ENCODE measurements around the gene KLHL11.
"Not testable (repeated sequence)": the region's sequence is repeated elsewhere in the genome, so short reads cannot be mapped to it uniquely, and the experiment has no call there.

Gene KLHL11

GRCh38 chr17:41885733-41886132 is 20.5 kb upstream of the KLHL11 start:
- no peak for DNase-seq

GRCh38 chr17:41882756-41883155 is 17.5 kb upstream of the KLHL11 start:
- no peak for DNase-seq

DNA sequence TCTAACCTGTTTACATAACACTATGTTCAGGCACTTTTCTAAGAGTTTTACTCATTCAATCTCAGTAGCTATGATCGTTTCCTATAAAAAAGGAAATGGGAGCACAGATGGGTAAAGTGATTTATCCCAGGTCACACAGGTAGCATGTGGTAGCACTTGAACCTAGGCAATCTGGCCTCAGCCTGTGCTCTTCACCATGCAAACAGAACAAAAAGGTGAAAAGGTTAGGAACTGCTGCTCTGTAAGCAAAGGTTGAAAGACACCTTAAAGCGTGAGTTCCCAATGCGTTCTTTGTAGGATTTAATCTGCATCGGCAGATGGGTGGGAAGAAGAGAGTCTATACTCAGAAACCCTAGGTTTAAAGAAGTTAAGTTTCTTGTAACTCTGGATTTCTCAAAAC is 14.9 kb upstream of the KLHL11 start:
- no peak for DNase-seq

DNA sequence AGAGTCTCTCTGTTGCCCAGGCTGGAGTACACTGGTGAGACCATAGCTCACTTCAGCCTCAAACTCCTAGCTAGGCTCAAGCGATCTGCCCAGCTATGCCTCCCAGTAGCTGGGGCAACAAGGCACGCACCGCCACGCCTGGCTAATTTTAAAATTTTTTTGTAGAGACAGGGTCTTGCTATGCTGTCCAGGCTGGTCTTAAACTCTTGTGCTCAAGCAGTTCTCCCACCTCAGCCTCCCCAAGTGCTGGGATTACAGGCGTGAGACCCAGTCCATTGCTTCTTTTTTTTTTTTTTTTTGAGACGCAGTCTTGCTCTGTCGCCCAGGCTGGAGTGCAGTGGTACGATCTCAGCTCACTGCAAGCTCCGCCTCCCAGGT is 9.1 kb upstream of the KLHL11 start:
- DNase-seq, result not testable (repeated sequence)

DNA sequence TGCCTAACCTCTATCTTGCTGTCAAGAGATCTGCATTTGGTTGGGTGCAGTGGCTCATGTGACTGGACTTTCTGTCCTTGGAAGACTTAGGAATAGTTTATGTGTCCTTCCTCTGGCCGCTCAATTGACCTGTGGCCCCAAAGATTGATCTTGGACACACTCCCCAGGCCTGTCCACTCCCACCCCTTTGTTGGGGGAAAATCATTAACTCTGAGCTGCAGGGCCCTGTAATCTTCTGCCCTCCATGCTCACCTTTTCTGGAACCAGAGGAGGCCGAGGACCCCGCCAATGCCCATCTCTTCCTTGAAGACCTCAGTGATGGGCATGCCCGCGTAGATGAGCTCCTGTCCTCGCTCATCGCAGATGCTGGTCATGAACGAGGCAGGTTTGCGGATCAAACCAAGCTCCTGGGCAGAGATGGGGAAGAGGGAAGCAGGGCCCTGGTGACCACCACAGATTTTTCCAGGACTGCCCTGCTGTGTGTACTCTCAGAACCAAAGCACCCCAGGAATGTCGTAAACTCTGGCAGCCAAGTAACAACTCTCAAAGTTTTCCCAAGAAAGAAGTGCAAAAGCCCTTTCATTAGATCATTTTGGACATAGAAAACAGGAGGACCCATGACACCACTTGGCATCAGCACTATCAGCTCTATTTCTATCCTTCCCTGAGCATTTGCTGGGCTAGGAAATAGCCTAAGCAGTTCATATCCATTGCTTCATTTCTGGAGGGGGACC is 8.5 kb upstream of the KLHL11 start:
- DNase-seq, result no peak

DNA sequence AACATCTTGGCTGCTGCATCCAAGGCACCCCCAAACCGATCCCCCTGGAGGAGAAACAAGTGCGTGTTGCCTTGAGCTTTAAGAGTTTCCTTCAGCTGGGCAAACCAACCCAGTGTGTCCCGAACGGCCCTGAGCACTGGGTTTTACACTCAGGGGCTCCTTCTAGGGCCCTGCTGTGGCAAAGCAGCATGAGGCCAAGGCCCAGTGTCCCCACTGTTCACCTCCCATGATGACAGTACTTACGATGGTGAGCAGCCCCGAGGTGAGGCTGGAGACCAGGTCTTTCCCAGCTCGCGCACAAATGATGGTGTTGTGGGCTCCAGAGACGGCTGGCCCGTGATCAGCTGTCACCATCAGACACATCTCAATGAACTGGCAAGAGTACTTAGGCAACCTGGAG is 6.6 kb upstream of the KLHL11 start:
- DNase-seq, result no peak

- no peak for DNase-seq
These were observed 5.4 kb upstream of the KLHL11 start for GRCh38 chr17:41870627-41871026.

DNA sequence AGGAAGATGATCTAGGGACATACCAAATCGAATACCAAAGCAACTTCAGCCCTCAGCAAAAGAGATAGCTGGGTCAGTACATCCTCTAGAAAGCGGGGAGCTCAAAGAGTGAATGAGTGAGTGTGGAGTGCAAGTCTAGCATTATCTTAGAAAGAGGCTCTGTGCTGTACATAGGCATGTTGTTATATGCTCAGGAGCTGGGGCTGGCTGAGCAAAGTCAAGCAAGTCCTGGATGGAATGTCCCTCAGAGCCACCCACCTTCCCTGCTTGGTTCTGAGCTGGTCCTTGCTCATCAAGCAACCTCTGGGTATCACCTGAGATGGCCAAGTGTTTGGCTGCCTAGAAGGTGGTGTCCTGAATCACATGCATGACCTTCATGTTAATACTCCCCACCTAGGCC is 4.9 kb upstream of the KLHL11 start:
- DNase-seq, result no peak

- DNase-seq, result no peak
These were observed 4.2 kb upstream of the KLHL11 start for GRCh38 chr17:41869426-41869825.

- no peak for DNase-seq
These were observed 3.3 kb upstream of the KLHL11 start for GRCh38 chr17:41868568-41868967.

DNA sequence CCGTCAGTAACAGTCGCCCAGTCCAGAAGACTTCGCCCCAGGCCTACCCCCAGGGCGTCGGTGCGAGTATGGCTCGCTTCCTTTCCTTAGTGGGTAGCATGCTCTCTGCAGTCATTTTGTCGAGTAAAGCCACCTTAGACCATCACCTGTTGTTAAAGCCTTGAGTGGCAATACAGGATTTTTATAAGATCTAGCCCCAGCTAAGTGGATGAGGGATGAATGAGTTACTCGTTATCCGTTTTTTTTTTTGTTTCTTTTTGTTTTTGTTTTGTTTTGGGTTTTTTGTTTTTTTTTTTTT is 322 bp upstream of the KLHL11 start:
- no peak for DNase-seq

GRCh38 chr17:41864498-41864835 is 756 bp downstream of the KLHL11 start:
- no peak for DNase-seq

GRCh38 chr17:41863074-41863848 is 2.0 kb downstream of the KLHL11 start:
- DNase-seq, result no peak

DNA sequence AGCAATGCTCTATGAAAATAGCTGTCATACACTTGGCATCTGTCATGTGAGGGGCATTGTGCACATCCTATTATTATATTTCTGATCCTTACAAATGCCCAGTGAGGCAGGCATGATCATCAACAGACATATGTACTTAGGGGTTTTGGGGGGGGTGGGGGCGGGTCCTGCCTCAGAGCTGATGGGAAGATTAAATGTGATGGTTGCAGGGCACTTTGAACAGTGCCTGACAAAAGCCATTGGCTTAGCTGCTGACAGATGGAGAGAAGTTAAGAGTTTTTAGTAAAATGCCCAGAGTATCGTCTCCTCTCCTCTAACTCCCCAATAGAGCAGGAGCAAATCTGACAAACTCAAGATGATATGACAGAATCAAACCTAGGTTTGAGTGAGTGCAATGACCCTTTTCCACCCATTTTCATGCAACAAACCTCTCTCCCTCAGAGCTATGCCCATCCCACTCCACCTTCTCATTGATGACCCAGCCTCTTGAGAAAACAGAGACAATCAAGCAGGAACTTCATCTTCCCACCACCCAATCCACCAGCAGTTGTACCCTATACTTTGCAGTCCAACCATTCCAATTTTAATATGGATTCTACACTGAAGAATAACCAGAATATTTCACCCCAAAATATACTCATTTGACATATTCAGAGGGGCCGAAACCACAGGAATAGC is 4.8 kb downstream of the KLHL11 start:
- no peak for DNase-seq

DNA sequence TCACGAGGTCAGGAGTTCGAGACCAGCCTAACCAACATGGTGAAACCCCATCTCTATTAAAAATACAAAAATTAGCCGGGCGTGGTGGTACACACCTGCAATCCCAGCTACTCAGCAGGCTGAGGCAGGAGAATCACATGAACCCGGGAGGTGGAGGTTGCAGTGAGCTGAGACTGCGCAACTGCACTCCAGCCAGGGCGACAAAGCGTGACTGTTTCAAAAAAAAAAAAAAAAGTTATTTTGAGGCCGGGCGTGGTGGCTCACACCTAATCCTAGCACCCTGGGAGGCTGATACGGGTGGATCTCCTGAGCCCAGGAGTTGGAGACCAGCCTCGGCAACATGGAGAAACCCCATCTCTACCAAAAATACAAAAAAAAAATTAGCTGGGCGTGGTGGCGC is 13.8 kb downstream of the KLHL11 start:
- DNase-seq, result not testable (repeated sequence)

DNA sequence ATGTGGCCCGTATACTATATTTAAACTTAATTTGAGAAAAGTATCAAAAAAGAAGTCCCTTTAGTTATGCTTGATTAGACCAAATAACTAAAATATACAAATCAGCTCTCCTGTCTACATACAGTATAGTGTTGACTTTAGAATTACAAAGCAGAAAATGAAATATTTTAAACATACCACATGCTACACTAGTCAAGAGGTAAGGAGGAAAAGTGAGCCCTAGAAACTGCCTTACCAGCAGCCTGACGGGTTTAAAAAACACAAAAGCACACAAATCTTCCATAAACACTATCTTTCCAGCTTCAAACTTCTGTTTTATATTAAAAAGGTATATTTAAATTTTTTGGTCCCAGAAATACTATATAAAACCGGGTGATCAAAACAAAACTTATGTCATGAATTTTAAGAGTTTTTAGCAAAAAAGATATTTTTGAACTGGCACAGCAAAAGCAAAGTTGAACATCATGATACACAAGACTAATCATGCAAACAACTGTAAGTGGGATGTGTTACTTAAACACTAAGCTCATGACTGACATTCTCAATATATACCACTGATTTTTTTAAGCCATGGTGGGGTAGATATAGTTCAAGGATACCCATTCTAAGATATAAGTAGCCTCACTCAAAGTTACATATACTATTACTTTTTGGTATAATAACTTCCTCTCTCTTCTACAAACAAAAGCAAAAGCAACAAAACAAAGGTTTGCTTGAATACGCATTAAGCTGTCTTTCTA is 15.8 kb downstream of the KLHL11 start:
- no peak for DNase-seq

DNA sequence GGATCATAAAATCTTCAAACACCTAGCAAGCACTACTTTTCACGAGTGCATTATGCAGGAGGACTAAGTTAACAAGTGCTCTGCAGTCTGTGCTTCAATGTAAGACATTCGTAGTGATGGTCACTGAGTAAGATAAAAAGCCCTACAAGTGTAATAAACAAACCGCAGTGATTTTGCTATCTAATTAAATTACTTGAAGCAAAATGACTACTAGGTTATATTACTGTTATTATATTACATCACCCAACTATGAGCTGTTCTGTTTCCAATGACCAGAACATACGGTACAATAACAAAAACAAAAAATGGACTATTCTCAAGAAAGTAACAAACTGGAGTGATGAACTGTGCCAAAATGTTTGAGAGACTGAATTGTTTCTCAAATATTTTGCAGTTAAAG is 16.4 kb downstream of the KLHL11 start:
- DNase-seq, result peak; percentile 43

- DNase-seq, result peak; percentile 39
These were observed 20.3 kb downstream of the KLHL11 start for GRCh38 chr17:41844971-41845370.

DNA sequence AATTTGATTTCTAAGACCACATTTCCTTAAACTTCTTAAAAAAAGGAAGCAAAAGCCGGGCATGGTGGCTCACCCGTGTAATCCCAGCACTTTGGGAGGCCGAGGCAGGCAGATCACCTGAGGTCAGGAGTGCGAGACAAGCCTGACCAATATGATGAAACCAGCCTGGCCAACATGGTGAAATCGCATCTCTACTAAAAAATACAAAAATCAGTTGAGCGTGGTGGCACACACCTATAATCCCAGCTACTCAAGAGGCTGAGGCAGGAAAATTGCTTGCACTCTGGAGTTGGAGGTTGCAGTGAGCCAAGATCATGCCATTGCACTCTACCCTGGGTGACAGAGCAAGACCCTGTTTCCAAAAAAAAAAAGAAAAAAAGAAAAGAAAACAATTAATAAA is 24.4 kb downstream of the KLHL11 start:
- DNase-seq, result not testable (repeated sequence)

DNA sequence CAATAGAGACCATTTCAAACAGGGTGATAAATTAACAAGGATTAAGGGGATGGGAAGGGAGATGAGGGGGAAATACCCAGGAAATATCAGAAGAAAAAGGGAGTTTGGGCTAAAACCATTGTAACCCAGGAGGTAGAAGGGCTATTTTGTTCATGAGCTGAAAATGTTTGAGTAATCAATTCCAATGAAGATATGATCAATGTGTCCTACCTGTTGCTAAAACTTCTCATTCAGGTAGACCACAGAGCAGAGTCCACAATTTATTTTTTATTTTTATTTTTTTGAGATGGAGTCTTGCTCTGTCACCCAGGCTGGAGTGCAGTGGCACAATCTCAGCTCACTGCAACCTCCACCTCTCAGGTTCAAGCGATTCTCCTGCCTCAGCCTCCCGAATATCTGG is 25.8 kb downstream of the KLHL11 start:
- not testable (repeated sequence) for DNase-seq

DNA sequence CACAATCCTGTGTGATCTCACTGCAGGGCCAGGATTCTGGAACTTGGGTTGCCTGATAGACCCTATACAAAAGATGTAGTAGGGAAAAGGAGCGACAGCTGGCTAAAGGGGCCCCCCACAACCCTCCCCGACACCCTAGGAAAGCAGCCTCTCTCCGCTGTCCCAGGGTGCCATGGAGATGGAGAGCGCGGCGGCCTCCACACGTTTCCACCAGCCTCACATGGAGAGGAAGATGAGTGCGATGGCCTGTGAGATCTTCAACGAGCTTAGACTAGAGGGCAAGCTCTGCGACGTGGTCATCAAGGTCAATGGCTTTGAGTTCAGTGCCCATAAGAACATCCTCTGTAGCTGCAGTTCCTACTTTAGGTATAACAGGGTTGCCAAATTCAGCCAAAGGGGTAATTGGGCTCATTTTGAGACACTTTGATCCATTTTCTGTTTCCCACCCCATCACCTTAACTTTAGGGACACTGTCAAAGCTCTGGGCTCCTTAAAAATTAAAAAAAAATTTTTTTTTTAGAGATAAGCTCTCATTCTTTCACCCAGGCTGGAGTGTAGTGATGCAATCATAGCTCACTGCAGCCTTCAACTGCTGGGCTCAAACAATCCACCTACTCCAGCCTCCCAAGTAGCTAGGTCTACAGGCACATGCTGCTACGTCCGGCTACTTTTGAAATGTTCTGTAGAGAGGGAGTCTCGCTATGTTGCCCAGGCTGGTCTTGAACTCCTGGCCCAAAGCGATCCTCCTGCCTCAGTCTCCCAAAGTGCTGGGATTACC is 27.3 kb downstream of the KLHL11 start, which contains the start of gene KLHL10:
Gene KLHL10 (plus strand): TSS at position 65 of the 778 bp plus-strand sequence. CDS start 108 bp downstream, at position 173.
- DNase-seq, result no peak

DNA sequence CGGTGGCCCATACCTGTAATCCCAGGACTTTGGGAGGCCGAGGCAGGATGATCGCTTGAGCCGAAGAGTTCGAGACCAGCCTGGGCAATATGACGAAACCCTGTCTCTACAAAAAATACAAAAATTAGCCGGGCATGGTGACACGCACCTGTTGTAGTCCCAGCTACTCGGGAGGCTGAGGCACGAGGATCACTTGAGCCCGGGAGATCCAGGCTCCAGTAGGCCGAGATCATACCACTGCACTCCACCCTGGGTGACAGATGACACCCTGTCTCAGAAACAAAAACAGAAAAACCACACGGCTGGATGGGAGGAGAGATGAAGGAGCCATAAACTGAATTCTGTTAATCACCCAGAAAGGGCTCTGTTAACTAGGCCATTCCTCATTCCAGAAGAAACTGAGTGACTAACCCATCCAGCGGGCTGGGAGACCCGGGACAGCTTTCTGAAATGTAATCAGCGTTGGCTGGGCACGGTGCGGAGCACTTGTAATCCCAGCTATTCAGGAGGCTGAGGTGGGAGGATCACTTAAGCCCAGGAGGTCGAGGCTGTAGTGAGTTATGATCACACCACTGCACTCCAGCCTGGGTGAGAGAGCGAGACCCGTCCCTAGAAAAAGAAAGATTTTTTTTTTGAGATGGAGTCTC is 28.6 kb downstream of the KLHL11 start:
- no peak for DNase-seq

All from HCEC 1CT (cell line).